Activated CD4-positive, alpha-beta T cell treated with anti-CD3 and anti-CD28 coated beads for 1 hour (primary cell): ENCODE data around the gene HSP90AA1.

Source experiments
- DNase-seq: peaks from one replicate; pipeline ENCODE4 v3.0.0-alpha.2; 2020

Gene HSP90AA1

GRCh38 chr14:102063808-102064429, 22.9 kb downstream of the HSP90AA1 start:
- no peak for DNase-seq

DNA sequence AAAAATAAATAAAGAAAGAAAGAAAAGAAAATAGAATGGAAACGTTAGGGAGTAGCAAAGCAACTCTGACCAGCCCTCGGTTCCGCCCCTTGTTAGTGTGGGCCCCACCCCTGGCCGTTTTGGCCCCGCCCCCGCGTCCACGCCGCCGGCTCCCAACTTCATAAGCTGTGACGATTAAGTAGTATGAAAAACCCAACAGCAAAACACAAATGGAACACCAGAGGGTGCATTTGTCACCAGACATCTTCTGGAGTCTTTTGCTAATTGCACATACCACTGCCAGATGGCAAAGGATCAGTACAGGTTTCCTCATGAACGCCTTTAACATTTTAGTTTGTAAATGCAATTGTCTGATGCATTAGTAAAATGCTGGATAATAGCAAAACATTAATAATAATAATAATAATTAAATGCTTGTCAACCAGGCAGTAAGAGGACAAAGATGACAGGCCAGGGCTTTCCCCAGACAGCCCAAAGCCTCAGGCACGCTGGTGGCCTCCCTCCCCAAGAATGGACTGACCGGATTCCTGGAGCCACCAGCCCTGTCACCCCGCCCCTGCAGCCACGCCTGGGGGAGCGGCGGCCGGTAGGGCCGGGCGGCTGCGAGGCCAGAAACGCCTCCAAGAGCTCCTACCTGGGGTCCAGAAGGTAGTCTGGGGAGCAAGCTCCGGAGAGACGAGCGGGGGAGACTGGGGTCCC, 23.6 kb downstream of the HSP90AA1 start:
- DNase-seq: peak; percentile 48

DNA sequence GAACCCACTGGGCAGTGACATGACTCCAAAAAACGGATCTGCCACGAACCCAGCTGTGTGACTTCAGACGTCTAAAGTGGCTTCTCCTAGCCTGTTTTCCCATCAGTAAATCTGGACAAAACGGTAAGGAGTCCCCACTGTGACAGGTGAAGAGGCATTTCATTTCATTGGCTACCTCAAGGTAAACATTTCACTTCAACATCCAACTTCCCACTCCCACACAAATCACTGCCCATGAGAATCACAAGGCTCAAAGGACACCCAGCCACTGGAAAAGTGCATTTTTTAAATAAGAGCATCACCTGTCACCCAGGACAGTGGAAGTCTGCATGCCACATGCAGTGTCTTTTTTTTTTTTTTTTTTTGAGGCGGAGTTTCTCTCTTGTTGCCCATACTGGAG, 27.9 kb downstream of the HSP90AA1 start:
- no peak for DNase-seq

GRCh38 chr14:102058146-102058545, 28.7 kb downstream of the HSP90AA1 start:
- DNase-seq: no peak

GRCh38 chr14:102057480-102058114, 29.2 kb downstream of the HSP90AA1 start:
- no peak for DNase-seq

- DNase-seq: no peak
Observed at GRCh38 chr14:102056694-102057442, 30.0 kb downstream of the HSP90AA1 start.

- no peak for DNase-seq
Observed at GRCh38 chr14:102055181-102055901, 31.5 kb downstream of the HSP90AA1 start.

DNA sequence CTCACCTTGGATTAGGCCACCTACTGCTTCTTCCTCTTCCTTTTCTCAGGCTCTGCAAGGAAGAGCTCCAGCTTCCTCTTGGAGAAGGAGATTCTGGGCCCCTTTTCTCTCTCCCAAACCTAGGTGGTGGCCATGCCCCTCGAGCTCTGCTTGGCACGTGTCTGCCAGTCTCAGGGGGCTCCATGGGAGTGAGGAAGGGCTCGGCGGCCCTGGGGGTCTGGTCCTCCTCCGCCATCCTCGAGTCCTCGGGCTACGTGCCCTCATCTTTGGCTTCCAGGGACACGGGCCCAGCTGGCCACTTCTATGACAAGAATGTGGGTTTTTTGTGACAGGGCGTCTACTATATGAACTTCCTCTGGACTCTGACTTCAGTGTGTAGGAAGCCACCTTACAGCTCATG, 34.3 kb downstream of the HSP90AA1 start:
- no peak for DNase-seq

- no peak for DNase-seq
Observed at GRCh38 chr14:102050625-102051024, 36.2 kb downstream of the HSP90AA1 start.

DNA sequence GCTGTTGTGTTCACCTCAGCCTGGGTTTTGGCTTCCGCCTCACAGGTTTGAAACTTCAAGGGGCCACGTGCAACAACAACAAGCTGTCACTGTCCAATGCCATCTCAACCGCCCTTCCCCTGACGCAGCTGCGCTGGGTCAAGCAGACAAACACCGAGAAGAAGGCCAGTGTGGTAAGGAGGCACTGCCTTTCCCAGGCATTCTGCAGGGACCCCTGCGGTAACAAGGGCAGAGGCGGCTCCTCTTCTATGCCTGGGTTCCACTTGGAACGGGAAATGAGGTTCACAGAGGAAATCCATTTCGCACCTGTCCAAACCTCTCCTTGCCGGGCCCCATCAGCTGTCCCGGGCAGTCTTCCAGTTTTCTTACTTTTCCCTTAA, 36.8 kb downstream of the HSP90AA1 start:
- DNase-seq: no peak

DNA sequence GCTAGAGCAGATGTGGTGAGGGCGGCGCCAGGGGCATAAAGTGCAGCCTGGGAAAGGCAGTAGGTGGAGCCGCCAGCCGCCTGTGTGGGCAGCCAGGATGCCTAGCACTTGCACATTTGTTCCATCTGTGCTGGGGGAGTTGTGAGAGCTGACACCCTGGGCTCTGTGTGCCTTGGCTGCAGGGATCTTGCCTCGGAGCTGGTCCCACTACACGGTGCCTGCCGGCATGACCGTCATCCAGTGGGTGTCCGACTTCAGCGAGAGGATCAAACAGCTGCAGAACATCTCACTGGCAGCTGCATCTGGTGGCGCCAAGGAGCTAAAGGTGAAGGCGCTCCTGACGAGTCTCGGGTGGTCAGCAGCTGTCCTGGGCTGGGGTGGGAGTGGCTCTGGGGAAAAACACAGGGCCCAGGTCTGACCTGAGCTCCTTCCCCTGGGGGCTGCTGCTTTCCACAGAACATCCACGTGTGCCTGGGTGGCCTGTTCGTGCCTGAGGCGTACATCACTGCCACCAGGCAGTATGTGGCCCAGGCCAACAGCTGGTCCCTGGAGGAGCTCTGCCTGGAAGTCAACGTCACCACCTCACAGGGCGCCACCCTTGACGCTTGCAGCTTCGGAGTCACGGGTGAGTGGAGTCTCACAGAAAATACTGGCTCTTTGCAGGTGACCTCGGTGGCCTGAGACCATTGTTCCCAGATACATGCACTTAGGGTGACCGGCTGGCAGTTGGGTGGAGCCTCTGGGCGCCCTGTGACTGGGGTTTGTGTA, 37.4 kb downstream of the HSP90AA1 start:
- no peak for DNase-seq

- no peak for DNase-seq
Observed at GRCh38 chr14:102047808-102048540, 38.9 kb downstream of the HSP90AA1 start.

DNA sequence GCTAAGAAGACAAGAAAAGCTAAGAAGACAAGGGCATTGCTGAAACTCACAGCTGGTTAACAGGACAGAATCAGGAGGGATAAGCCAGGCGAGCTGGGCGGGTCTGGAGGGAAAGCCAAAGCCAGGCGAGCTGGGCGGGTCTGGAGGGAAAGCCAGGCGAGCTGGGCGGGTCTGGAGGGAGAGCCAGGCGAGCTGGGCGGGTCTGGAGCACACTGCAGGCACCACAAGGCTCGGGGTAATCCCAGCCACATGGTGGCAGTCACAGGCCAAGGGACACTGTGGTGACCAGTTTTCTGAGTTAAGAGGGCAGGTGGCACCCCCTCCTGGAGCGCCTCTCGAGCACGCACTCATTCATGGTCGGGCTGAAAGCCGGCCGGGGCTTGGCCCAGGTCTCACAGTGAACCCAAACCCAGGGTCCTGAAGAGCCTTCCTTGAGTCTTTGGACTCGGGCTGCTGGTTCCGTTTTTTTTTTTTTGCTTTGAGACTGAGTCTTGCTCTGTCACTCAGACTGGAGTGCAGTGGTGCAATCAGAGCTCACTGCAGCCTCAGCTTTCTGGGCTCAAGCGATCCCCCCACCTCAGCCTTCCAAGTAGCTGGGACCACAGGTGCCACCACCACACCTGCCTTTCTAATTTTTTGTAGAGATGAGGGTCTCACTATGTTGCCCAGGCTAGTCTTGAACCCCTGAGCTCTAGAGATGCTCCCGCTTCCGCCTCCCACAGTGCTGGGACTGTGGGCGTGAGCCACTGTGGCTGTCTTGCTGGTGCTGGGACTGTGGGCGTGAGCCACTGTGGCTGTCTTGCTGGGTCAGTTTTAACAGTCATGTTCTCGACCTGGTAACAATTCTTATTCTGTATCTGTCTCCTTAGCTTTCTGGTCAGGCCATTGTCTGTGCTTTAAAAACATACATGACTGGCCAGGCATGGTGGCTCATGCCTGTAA, 40.2 kb downstream of the HSP90AA1 start:
- DNase-seq: no peak

DNA sequence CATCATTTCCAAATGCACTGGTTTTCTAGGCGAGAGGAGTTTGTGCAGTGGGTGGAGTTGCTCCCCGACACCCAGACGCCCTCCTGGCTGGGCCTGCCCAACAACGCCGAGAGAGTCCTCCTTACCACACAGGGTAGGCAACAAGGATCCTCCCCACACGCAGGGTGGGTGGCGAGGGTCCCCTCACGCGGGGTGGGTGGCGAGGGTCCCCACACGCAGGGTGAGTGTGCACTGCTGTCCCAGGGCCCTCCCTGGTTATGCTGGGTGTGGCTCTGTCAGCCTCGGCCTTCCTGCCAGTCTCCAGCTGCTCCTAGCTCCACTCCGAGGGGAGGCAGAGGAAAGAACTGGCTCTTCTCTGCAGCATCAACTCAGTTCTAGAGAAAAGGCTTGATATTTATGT, 42.3 kb downstream of the HSP90AA1 start:
- no peak for DNase-seq

GRCh38 chr14:102043251-102044025, 43.4 kb downstream of the HSP90AA1 start:
- no peak for DNase-seq

DNA sequence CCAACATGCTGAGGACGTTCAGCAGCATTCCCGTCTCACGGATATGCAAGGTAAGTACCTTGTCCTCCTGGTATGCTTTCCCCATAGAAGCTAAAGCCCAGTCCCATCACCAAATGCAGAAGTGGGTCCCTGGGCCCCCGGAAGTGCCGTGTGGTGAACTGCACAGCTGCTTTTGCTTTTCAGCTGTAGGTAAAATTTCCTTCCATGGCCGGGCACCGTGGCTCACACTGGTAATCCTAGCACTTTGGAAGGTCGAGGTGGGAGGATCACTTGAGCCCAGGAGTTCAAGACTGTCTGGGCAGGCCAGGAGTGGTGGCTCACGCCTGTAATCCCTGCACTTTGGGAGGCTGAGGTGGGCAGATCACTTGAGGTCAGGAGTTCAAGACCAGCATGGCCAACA, 44.1 kb downstream of the HSP90AA1 start:
- no peak for DNase-seq

DNA sequence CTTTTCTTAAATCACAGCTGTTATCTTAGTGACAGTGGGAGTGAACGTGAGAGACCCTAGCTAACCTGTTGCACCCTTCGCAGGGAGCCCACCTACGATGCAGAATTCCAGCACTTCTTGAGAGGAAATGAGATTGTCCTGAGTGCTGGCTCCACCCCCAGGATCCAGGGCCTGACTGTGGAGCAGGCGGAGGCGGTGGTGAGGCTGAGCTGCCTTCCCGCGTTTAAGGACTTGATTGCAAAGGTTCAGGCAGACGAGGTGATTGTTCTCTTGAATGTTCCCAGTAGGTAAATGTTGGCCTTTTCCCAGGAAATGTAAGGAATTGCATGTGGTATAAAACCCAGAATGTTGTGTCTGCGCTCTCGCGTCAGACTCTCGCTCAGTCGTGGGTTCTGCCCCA, 46.7 kb downstream of the HSP90AA1 start:
- no peak for DNase-seq

- no peak for DNase-seq
Observed at GRCh38 chr14:102039157-102039556, 47.7 kb downstream of the HSP90AA1 start.

- no peak for DNase-seq
Observed at GRCh38 chr14:102037686-102038085, 49.2 kb downstream of the HSP90AA1 start.
